Endometrial microvascular endothelial cells (primary cell): ENCODE measurements around the gene TRPM8. TPM values are rescaled to one million over a fixed set of nuclear protein-coding genes. Genes with fewer than 3 reads are reported as not detected.
"Not testable (repeated sequence)": the region's sequence is repeated elsewhere in the genome, so short reads cannot be mapped to it uniquely, and the experiment has no call there.

Experiments
- in situ Hi-C: cut with HindIII; loops from 2 replicates; pipeline ENCODE4 v1.10.0; 2017; ENCODE audit warnings: low sequenced_read_pairs, low pct_unique_long_range_greater_than_20kb; ENCODE audit errors: inconsistent ontology term
- total RNA-seq: library from RNA; depleted of rRNA; stranded (reverse); fragments of >200 nt; gene quantifications from one replicate; pipeline ENCODE4 v1.2.3, GENCODE V29; 2015; ENCODE audit errors: inconsistent ontology term

The TRPM8 gene
- total RNA-seq, 1 donor from 2014 or later, result not detected

DNA sequence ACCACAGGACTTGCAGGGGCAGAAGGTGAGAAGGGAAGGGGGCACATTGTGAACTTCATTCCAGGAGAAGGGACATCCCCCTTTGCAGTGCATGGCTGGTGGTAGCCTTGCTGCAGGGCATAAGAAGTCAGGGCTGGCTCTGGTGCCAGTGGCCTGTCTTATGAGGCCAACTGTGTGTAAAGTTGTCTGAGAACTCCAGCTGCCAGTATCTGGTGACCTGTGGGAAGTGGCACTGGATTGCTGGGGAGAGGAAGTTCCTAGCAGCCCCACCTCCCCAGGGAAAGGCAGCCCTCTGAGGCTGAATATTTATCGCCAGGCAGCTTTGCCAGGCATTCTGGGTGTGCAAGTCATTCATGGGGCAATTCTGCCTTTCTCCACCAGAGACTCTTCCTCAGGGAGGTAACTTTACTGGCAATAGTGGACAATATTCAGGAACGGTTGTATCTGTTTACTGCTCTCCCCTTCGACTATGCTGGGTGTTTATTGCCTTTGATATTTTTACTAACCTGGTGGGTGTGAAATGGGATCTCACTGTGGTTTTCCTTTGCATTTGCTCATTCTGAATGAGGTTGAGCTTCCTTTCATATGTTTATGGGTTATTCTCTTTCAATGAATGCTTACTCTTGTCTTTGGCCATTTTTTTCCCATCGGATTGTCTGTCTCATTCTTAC, 12.3 kb downstream of the TRPM8 start:
- in situ Hi-C loops, result no loop called here

DNA sequence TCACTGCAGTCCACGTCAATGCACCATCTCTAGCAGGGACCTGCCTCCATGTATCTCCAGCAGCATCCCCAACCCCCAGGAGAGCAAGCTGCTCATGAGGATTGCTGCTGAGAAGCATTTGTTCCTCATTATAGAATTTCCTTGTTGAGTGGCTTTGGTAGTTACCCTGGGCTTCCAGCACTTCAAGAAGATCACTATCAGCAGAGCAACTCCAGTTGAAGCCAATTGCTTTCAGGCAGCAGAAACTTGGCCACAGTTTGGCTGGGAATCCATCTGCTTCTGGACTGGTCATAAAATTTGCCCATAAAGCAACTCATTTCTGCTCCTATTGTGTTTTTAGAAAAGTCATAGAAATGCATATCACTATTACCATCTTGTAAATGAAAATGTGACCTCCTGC, 17.4 kb downstream of the TRPM8 start:
- in situ Hi-C loops, result no loop called here

DNA sequence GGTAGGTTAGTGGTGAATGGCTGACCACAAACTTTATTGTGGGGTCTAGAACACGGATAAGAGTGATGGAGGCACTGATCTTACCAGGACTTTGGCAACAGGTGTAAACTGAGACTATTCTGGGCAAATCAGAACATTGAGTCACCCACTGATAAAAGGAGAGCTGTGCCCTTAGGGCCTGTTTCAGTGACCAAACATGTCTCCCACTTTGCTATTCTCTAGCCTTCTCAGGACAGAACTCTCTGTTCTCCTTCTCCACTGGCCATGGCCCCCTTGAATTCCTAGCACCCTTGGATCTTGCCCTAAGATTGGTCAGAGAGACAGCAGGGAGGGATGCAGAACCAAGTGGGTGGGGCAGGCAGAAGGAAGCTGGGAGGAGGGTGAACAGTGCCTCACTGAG, 18.3 kb downstream of the TRPM8 start:
- in situ Hi-C loops, result no loop called here

DNA sequence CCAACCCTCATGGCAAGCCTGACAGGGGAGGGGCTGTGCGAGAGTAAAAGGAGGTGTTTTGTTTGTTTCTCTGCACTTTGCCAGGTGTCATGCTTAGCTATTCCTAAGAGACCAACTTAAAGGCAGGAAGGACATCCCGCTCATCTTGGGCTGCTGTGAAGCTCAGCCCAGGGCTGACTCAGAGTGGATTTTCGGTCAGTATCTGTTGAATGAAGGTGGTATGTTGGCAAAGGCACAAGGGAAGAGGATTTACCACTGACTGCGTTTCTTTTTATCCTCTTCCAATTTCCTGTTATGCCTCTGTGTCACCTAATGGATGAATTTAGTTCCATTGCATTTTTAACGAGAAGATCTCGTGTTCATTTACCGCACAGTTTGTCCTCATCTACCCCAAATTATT, 18.9 kb downstream of the TRPM8 start:
- in situ Hi-C loops, result no loop called here

DNA sequence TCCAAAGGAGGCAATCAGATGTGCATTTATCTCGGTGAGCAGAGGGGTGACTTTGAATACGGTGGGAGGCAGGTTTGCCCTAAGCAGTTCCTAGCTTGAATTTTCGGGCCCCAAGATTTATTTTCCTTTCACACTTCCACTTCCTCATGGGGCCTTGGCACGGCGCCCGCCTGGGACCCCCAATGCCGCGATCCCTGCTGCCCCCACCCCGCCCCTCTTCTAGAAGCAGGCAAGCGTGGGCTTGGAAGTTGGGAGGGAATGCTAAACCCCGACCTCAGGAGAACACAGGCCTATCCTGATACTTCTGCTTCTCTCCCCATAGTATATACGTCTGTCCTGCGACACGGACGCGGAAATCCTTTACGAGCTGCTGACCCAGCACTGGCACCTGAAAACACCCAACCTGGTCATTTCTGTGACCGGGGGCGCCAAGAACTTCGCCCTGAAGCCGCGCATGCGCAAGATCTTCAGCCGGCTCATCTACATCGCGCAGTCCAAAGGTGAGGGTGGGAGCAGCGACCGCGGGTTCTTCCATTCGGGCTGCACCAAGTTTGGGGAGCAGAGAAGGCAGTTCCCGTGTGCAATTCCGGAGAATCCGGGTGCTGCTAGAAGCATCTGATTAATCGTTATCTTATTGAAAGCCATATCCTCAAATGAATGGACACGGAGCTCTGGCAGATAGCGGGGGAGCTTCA, 21.6 kb downstream of the TRPM8 start:
- in situ Hi-C loops, result no loop called here

DNA sequence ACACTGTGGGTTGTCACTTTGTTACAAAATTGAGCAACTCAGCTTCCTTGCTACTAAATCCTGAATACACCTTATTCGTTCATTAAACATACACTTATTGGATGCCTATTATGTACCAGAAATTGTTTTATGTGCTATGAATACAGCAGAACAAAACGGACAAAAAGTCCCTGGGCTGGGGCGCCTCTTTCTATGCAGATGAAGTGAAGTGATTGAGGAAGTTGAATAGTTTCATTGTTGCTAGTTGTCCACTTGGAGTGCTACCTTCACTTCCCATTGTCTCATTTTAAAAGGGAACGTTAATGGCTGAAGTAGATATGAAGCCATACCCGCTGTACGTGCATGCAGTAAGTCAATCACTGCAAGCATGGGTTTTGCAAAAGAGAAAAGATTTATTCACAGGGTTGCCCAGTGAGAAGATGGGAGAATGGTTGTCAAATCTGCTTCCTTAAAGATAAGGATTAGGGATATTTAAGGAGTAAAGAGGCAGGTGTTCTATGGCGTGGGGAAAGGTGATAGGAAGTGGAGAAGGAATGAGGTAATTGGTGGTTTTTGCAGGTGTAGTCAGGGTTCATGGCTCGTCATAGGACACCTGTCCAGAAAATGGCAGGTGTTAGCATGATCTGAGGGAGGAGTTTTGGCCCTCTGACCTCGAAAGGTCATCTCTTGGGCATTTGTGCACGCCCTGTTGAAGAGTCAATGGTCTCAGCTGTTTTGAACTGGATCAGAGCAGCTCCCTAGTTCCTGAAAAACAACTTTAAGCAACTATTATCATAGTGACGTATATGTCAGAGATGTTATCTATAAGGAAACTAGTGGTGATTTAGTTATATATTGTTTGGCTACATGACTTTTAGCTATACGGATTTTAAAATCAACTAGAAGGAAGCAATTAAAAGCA, 23.5 kb downstream of the TRPM8 start:
- in situ Hi-C loops, result no loop called here

DNA sequence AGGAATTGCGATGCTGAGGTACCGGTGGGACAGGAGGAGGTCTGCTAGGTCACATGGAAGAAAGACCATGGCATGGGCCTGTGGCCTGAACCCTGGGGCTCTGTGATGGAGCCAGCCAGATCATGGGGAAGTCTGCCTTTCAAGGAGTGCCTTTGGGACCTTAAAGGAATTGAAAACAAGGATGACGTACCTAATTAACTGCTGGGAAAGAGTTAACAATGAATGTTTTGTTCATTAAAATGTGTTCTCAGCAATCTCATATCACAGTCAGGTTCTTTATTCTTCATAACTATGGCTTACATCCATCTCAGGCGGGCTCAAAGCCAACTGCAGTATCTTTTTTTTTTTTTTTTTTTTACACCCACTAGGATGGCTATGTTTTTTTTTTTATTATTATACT, 25.6 kb downstream of the TRPM8 start:
- in situ Hi-C loops, result no loop called here

DNA sequence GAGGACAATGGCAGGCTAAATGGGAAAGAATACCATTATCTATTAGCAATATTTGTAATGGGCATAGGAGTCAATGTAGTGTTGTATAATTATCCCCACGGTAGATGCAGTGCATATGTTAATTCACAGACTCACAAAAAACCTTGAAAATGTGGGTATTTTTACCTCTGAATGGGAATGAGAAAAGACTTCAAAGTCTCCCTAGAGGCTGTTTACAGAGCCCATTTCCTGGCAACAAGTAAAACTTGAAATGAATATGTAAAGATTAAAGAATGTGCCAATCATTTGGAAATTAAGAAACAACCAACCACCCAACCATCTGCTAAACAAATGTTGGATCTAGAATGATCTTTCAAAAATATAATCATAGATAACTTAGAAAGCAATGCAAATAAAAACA, 27.1 kb downstream of the TRPM8 start:
- in situ Hi-C loops, result no loop called here

DNA sequence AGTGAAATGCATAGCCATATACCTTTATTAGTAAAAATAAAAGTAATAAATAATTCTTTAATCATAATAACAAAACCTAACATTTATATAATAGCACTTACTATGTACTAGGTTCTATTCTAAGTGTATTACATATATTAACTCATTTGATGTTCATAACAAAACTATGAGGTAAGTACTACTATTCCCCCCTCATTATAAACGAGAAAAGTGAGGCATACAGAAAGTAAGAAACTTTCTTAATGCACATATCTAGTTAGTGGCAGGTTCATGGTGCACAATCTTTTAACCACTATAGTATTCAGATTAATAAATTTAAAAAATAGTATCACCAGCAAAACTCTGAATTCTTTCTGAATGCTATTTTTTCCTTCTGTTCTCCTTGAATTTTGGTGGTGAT, 27.5 kb downstream of the TRPM8 start:
- in situ Hi-C loops, result no loop called here

DNA sequence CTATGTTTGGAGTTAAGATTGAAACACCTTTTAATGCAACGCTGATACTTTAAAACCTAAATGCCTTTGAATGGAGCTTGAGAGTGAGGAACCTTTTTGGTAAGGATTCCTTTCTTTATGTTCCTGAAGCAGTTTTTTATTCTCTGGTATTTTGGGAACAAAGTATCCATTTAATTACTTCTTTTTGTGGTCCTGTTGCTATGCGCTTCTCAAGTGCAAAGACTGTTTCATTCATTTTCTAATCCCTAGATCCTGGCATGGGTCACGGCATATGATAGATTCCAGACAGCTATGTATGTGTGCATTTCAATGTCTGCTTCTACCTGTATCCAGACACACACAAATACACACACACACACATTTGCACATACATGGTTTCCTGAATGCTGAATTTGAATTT, 28.0 kb downstream of the TRPM8 start:
- in situ Hi-C loops, result no loop called here

DNA sequence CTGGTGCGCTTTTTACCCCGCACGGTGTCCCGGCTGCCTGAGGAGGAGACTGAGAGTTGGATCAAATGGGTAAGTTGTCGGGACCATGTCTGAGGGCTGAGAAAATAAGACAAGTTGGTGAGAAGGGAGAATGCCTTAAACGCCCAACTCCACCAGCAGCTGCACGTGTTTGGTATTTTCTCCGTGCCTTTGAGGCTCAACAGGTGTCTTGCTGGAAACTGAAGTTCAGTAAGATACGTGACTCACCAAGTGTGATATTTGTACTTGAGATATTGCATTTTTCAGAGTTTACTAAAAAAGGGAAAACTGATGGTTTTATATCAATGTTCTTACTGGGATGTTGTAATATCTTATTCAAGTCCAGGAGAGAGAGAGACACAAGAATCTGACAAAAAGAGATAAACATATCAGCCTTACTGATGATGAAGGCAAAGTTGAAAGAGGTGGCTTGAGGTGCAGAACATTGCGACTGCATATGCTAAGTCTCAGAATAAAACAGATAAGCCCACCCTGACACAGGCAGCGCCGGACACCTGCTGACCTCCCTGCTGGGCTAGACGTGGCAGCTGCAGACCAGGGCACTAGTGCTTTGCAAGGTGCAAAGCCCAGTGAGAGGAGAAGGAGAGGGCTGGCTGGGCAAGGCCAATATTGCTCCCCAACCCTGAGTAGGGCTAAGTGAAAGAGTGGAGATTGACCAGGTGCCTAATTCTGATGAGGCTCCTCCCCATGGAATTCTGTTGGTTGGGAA, 33.1 kb downstream of the TRPM8 start:
- in situ Hi-C loops, result no loop called here

DNA sequence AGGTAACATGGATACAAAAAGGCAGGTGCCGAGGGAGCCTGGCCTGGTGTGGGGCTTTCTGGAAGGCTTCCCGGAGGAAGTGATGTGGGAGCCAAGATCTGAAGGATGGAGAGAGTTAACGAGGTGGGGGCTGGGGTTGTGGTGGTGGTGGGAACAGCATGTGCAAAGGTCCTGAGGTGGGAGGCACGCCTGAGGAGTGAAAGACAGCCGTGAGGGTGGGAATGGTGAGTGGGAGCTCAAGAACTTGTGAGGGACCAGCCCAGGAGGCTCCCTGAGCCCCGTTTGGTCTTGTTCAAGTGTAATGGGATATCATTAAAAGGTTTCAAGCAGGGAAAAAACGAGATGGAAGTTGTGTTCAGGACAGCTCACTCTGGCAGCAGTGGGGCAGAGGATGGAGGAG, 35.2 kb downstream of the TRPM8 start:
- in situ Hi-C loops, result no loop called here

DNA sequence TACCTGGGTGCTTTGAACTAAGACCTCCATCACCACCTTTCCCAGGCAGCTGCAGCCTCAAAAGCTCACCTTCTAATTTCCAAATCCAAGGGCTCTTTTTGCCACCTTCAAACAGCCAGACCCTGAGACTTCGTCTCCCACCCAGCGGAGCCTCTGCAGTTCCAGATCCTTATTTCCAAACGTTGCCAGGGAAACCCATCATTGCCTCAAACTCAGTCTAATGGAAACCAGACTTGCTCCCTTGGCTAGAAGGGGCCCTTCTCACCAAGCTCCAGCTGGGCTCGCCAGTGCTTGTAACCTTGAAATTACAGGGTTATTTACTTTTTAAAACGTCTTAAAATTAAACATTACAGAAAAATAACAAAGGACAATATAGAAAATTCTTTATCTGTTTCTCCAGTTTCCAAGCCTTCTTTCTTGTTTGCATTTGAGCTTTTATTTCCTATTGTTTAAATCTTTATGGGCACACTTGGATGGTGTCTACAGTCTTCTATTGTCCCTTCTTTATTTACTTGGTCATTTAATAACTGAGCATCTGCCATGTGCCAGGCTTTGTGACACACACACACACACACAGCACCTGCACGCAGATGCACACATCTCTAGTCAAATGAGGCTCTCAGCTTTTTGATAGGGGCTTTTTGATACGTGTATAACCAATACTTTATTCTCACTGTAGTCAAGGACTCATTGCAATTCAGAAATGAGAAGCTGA, 36.1 kb downstream of the TRPM8 start:
- in situ Hi-C loops, result no loop called here

DNA sequence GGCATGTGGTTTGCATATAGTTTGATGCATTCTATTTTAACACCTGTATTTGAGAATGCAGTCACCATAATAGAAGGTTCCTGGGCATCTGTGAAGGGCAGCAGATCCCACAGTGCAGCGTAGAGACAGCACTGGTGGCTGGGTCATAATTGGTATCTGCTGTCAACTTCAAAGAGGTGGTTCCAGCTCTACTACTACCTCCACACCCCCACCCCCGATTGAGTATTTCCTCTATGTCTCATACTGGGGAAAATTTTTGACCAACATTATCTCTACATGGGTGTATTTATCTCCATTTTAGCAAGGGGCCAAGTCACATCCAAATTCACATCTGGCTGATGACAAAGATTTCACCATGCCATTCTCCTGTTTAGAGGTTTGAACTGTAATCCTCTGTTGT, 43.0 kb downstream of the TRPM8 start:
- in situ Hi-C loops, result no loop called here

DNA sequence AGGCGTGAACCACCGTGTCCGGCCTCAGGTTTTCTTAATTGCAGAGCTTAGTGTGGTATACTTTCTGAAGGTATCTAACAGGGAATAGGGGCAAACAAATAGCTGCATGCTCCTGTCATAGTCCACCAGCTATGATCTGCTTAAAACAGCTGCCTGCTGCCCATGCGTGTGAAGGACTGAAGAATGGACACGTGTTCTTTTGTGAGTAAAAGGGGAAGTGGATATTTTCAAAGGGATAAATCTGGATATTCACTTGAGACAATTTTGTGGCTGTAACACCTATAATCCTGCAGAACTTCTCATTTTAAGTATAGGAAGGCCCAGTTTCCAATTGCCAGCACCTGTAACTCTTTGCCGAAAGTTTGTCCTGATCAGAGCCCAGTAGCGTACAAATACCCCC, 44.7 kb downstream of the TRPM8 start:
- in situ Hi-C loops, result no loop called here

DNA sequence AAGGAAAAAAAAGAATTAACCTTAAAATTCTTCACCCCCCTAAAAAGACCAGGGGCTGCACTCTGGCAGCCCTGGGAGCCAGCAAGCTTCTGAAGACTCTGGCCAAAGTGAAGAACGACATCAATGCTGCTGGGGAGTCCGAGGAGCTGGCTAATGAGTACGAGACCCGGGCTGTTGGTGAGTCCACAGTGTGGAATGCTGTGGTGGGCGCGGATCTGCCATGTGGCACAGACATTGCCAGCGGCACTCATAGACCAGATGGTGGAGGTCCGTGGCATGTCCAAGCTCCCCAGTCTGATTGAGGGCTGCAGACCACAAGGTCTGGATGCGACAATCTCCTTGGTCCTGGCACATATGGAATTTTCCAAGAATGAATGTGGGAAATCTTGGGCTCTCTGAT, 47.4 kb downstream of the TRPM8 start:
- in situ Hi-C loops, result no loop called here

DNA sequence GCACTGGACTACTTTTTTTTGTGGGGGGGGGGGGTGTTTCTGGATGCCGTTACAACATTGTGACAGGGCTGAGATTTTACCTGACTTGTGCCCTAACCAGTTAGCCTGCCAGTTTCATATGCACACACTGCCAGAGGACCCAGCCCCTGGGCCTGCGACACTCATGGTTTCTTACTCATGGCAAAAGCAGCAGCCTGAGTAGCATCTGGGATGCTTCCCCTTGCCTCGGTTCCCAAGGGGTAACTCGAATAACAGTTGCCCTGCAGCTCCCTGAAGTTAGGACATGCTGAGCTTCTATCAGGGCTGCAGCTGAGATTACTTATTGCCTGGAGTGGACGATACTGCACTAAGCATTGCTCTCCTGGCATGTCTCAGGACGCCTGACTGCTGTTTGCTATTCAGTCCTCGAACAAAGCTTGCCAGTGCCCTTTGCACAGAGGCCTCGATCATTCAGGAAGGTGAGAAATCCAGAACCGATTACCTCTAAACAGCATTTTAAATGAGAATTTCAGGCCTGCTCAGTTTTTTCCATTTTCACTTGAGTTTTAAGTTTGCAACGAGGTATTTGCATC, 47.9 kb downstream of the TRPM8 start:
- in situ Hi-C loops, result no loop called here

DNA sequence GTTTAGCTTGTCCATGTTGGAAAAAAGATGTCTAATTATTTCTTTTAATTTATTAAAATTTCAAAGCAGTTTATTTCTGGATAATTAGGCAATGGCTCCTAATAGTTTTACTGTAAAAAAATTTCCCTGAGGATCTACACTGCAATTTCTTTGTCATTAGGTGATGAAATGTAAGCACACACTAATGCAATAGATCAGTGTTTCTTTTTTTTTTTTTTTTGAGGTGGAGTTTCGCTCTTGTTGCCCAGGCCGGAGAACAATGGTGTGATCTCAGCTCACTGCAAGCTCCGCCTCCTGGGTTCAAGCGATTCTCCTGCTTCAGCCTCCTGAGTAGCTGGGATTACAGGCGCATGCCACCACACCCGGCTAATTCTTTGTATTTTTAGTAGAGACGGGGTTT, 48.5 kb downstream of the TRPM8 start:
- in situ Hi-C loops, result not testable (repeated sequence)
